Osteocyte (in vitro differentiated cells): ENCODE results near the gene PTGER4. TPM values are rescaled to one million over a fixed set of nuclear protein-coding genes. Genes with fewer than 3 reads are reported as not detected.

Experiments
- DNase-seq: peaks from one replicate; pipeline ENCODE4 v3.0.0; 2021; ENCODE audit warnings: mixed read lengths; ENCODE audit not compliant: unreplicated experiment; ENCODE audit errors: extremely low spot score
- H3K27ac Mint-ChIP-seq: one replicate; pipeline ENCODE4 v1.8.0; 2021; ENCODE audit warnings: mild to moderate bottlenecking, mixed read lengths; ENCODE audit not compliant: unreplicated experiment
- H3K27me3 Mint-ChIP-seq: one replicate; pipeline ENCODE4 v1.8.0; 2021; ENCODE audit warnings: mixed read lengths; ENCODE audit not compliant: unreplicated experiment
- H3K36me3 Mint-ChIP-seq: one replicate; pipeline ENCODE4 v1.8.0; 2021; ENCODE audit warnings: mixed read lengths; ENCODE audit not compliant: unreplicated experiment
- H3K4me1 Mint-ChIP-seq: one replicate; pipeline ENCODE4 v1.8.0; 2021; ENCODE audit warnings: mixed read lengths; ENCODE audit not compliant: unreplicated experiment
- H3K4me3 Mint-ChIP-seq: one replicate; pipeline ENCODE4 v1.8.0; 2021; ENCODE audit warnings: mild to moderate bottlenecking, moderate library complexity, mixed read lengths; ENCODE audit not compliant: unreplicated experiment
- H3K9me3 Mint-ChIP-seq: one replicate; pipeline ENCODE4 v1.8.0; 2021; ENCODE audit warnings: mixed read lengths; ENCODE audit not compliant: unreplicated experiment
- total RNA-seq: library from RNA; stranded (reverse); gene quantifications from 2 replicates; pipeline ENCODE4 v1.2.1, GENCODE V29; 2021
- TF ChIP-seq, protein P1 (sequence below): fragments of 200-600 bp; sonication (generic); IDR thresholded peaks from 2 replicates; pipeline ENCODE4 v1.5.0; 2021; ENCODE audit warnings: antibody characterized with exemption, mild to moderate bottlenecking, moderate library complexity

Gene PTGER4
- total RNA-seq, 1 donor from 2014 or later = 70.0 TPM

DNA sequence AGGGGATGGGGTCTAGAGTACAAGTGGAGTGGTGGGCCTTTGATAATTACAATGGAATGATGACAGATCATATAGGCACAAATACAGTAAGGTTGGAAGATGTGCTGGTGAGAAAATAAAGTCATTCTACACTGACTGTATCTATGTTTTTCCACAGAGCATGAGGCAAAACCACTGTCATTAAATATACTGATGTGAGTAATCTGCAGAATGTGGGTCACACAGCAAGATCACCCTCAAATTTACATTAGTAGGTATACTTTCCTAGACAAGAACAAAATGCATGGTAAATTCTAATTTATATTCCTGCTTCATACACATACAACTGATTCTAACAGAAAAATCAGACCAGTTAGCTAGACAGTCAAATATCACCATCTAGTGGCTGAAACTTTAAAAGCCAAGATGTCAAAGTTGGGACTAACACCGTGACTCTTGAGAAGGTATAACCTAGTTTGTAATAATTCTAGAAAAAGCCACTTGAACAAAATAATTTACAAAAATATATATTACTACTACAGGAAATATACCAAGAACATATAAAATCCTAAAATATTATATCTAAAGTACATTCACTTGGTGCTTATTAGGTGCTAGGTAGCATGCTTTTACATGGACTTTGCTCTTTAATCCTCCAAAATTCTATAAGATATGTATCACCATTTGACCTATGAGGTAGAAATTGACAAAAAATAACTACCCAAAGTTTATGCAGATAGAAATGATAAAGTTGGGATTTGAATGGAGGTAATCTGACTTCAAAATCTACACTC is 56.6 kb downstream of the PTGER4 start:
- Mint-ChIP-seq H3K27me3 (no peaks in the 10 kb centered on the region), H3K9me3 (peaks cover 13% of the 10 kb centered on the region), H3K4me1 (peaks cover 14% of the 10 kb centered on the region), H3K4me3 (no peak overlapping the region), H3K36me3 (peaks cover 35% of the 10 kb centered on the region), H3K27ac (no peak overlapping the region)
- no peak for DNase-seq
- TF ChIP-seq, protein P1, sequence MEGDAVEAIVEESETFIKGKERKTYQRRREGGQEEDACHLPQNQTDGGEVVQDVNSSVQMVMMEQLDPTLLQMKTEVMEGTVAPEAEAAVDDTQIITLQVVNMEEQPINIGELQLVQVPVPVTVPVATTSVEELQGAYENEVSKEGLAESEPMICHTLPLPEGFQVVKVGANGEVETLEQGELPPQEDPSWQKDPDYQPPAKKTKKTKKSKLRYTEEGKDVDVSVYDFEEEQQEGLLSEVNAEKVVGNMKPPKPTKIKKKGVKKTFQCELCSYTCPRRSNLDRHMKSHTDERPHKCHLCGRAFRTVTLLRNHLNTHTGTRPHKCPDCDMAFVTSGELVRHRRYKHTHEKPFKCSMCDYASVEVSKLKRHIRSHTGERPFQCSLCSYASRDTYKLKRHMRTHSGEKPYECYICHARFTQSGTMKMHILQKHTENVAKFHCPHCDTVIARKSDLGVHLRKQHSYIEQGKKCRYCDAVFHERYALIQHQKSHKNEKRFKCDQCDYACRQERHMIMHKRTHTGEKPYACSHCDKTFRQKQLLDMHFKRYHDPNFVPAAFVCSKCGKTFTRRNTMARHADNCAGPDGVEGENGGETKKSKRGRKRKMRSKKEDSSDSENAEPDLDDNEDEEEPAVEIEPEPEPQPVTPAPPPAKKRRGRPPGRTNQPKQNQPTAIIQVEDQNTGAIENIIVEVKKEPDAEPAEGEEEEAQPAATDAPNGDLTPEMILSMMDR = peak; percentile 76

DNA sequence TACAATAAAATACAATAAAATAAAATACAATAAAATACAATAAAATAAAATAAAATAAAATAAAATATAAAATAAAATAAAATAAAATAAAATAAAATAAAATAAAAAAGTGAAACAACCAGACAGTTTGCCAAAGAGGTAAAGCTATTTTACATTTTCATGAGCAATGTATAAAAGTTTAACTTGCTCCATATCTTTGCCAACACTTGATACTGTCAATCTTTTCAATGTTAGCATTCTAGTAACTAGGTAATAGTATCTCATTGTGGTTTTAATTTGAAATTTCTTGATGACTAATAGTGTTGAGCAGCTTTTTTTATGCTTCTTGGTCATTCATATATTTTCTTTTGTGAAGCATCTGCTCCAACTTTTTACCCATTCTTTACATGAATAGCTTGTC is 58.8 kb downstream of the PTGER4 start:
- Mint-ChIP-seq H3K36me3 (peaks cover 35% of the 10 kb centered on the region), H3K4me1 (peaks cover 17% of the 10 kb centered on the region), H3K4me3 (no peak overlapping the region), H3K27ac (no peak overlapping the region), H3K27me3 (no peaks in the 10 kb centered on the region), H3K9me3 (peaks cover 14% of the 10 kb centered on the region)
- TF ChIP-seq, protein P1 = no peak
- no peak for DNase-seq

Other genes with a start within 250 kb of the PTGER4 start
- 18.1 and 18.2 TPM in 2 replicates for gene TTC33, start 76.0 kb downstream of the PTGER4 start, total RNA-seq
- 85.2 and 91.1 TPM in 2 replicates for gene PRKAA1, start 118.5 kb downstream of the PTGER4 start, total RNA-seq
- 1,134 and 1,223 TPM in 2 replicates for gene RPL37, start 155.3 kb downstream of the PTGER4 start, total RNA-seq
- 0.73 and 1.1 TPM in 2 replicates for gene CARD6, start 161.5 kb downstream of the PTGER4 start, total RNA-seq
- gene C7, start 229.6 kb downstream of the PTGER4 start, total RNA-seq = not detected in 2 replicates